GM21381 (cell line): ENCODE measurements around the gene LTK.
"Not testable (repeated sequence)": the region's sequence is repeated elsewhere in the genome, so short reads cannot be mapped to it uniquely, and the experiment has no call there.

Experiments used
- ATAC-seq: cut with Tn5 transposase; IDR thresholded peaks from one replicate; pipeline ENCODE4 v1.9.1; 2021; ENCODE audit warnings: mild to moderate bottlenecking, moderate library complexity; ENCODE audit not compliant: unreplicated experiment

LTK gene

GRCh38 chr15:41480396-41481140 is 33.1 kb downstream of the LTK start:
- ATAC-seq = no peak

- no peak for ATAC-seq
These were observed 37.1 kb downstream of the LTK start for GRCh38 chr15:41476416-41477048.

- no peak for ATAC-seq
These were observed 38.7 kb downstream of the LTK start for GRCh38 chr15:41474941-41475340.

- ATAC-seq = no peak
These were observed 39.2 kb downstream of the LTK start for GRCh38 chr15:41474436-41474835.

GRCh38 chr15:41473418-41473817 is 40.2 kb downstream of the LTK start:
- no peak for ATAC-seq

- ATAC-seq = not testable (repeated sequence)
These were observed 44.0 kb downstream of the LTK start for GRCh38 chr15:41469644-41470043.

- no peak for ATAC-seq
These were observed 46.9 kb downstream of the LTK start for GRCh38 chr15:41466711-41467110.

- no peak for ATAC-seq
These were observed 47.7 kb downstream of the LTK start for GRCh38 chr15:41465822-41466421.

- no peak for ATAC-seq
These were observed 48.6 kb downstream of the LTK start for GRCh38 chr15:41464889-41465580.

- ATAC-seq = no peak
These were observed 51.4 kb downstream of the LTK start for GRCh38 chr15:41462084-41462795.
